ENCODE data around the gene MEIS1. TPM values are rescaled to one million over a fixed set of nuclear protein-coding genes. Genes with fewer than 3 reads are reported as not detected.

Gene MEIS1
- polyA plus RNA-seq, 5 donors, result 145 to 178 (median 167) TPM

GRCh38 chr2:66579186-66580126, 144.5 kb downstream of the MEIS1 start:
- DNase-seq, result peak; percentile 49 to 50

GRCh38 chr2:66580166-66581049, 145.5 kb downstream of the MEIS1 start:
- DNase-seq, result peak; percentile 34 to 43

GRCh38 chr2:66581339-66582103, 146.6 kb downstream of the MEIS1 start:
- DNase-seq, result peak; percentile 68 to 74

GRCh38 chr2:66582104-66582986, 147.4 kb downstream of the MEIS1 start:
- peak; percentile 55 to 64 for DNase-seq

GRCh38 chr2:66582987-66583880, 148.3 kb downstream of the MEIS1 start:
- peak; percentile 47 to 52 for DNase-seq

GRCh38 chr2:66583881-66584280, 149.0 kb downstream of the MEIS1 start:
- peak; percentile 56 to 63 for DNase-seq

- no peak for DNase-seq
These were observed 150.7 kb downstream of the MEIS1 start for GRCh38 chr2:66585587-66585986.

GRCh38 chr2:66587216-66587615, 152.3 kb downstream of the MEIS1 start:
- DNase-seq, result no peak

GRCh38 chr2:66594001-66594400, 159.1 kb downstream of the MEIS1 start:
- no peak for DNase-seq

- no peak for DNase-seq
These were observed 160.6 kb downstream of the MEIS1 start for GRCh38 chr2:66595556-66595955.

GRCh38 chr2:66596256-66596655, 161.3 kb downstream of the MEIS1 start:
- DNase-seq, result no peak

GRCh38 chr2:66601624-66602023, 166.7 kb downstream of the MEIS1 start:
- no peak for DNase-seq

- DNase-seq, result no peak
These were observed 167.4 kb downstream of the MEIS1 start for GRCh38 chr2:66602341-66602740.

GRCh38 chr2:66604326-66604725, 169.4 kb downstream of the MEIS1 start:
- DNase-seq, result no peak

GRCh38 chr2:66604976-66605375, 170.1 kb downstream of the MEIS1 start:
- DNase-seq, result no peak

- DNase-seq, result no peak
These were observed 172.2 kb downstream of the MEIS1 start for GRCh38 chr2:66607152-66607551.
